NCI-H1092 treated with DMSO at 0.1 percent for 48 hours (cell line): ENCODE measurements around the gene TAB2.

ENCODE experiments used
- DNase-seq: peaks from one replicate; lab custom pipeline; 2025; lab: John Stamatoyannopoulos, UW

TAB2 gene

GRCh38 chr6:149372062-149372461, 54.5 kb downstream of the TAB2 start:
- DNase-seq, result no peak

DNA sequence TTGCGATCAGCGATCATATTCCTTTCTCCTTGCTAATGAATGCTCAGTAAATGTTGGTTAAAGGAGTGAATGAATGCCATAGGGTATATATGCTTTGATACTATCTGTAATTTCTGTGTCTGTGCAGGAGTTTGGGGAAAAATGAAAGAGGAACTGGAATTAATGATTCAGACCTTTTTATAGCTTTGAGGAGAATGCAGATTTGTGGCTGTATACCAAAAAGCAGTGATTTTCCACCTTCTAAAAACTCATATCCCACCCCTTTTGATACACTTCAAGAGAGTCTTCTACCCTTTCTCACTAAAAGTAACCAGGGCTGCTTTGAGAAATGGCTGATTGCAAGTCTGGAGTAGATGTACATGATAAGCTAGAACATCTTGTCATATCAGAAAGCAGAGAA, 56.0 kb downstream of the TAB2 start:
- DNase-seq, result no peak

DNA sequence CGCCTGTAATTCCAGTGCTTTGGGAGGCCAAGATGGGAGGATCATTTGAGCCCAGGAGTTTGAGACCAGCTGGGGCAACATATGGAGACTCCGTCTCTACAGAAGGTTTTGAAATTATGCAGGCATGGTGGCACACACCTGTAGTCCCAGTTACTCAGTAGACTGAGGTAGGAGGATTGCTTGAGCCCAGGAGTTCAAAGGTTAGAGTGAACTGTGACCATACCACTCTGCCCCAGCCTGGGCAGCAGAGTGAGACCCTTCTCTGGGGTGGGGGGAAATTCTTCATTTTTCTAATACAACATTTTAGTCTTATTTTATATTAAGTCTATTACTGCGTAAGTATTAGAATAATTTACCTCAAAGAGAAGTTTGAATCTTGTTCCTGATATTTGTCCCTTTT, 62.5 kb downstream of the TAB2 start:
- no peak for DNase-seq

- DNase-seq, result no peak
Observed at GRCh38 chr6:149380523-149380922, 63.0 kb downstream of the TAB2 start.

GRCh38 chr6:149383371-149383770, 65.9 kb downstream of the TAB2 start:
- DNase-seq, result no peak

GRCh38 chr6:149384464-149384863, 67.0 kb downstream of the TAB2 start:
- DNase-seq, result no peak

DNA sequence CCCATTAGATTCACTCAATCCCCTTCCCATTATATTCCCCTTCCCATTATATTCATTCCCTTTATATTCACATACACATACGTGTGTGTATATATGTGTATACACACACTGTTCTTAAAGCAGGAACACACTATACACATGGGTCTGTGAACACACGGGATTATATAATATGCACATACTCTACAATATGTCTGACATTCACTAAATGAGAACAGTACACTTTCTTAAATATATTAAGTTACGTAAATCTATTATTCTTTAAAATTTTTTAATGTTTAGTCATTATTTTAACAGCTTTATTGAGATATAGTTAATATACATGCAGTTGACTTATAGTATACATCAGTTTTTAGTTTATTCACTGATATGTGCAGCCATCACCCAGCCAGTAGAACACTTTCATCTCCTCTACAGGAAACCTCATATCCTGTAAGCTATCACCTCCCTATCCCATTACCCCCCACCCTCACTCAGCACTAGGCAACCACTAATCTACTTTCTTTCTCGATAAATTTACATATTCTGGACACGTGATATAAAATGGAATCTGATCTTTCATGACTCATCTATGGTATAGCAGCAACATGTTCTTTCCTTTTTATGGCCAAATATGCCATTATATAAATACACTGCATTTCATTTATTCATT, 68.6 kb downstream of the TAB2 start:
- DNase-seq, result no peak

GRCh38 chr6:149387779-149388512, 70.4 kb downstream of the TAB2 start:
- no peak for DNase-seq

GRCh38 chr6:149389509-149390297, 72.2 kb downstream of the TAB2 start:
- DNase-seq, result no peak

DNA sequence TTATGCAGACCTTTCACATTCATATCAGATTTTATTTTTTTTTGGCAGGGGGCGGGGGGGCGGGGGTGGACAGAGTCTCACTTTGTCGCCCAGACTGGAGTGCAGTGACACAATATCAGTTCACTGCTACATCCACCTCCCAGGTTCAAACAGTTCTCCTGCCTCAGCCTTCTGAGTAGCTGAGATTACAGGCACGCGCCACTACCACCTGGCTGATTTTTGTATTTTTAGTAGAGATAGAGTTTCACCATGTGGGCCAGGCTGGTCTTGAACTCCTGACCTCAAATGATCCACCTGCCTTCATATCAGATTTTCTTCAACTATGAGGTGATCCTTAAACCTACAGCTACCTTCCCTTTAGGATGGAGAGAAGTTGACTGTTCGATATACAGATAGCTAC, 74.6 kb downstream of the TAB2 start:
- no peak for DNase-seq

GRCh38 chr6:149392535-149392934, 75.0 kb downstream of the TAB2 start:
- no peak for DNase-seq

DNA sequence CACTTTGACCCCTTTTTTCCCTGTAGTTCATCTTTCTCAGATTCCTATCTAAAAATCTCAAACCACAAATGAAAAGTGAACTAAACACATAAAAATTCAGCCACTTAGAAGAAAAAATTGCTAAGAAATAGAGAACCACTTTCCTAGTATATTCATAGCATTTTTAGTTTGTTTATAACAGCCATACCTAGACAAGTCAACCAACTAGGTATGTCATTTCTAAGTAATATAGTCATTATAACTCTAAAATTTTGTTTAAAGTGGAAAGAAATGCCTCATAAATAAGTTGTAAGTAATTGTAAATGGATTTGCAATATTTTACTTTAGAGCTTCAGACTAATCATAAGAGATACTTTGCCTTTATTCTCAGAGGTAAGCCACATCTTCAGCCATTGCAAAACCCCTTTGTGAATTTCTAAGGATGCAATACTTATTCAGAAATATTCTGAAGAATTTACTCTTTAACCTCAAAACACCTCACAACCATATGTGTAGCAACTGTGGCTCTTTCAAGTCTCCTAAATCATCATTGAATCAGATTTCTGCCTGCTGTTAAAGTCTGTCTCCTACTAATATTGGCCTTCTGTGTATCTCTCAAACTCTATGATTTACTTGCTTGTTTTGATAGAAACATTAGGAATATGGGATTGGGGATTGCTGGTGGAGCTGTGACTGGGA, 75.6 kb downstream of the TAB2 start:
- no peak for DNase-seq

- no peak for DNase-seq
Observed at GRCh38 chr6:149395185-149395584, 77.7 kb downstream of the TAB2 start.

DNA sequence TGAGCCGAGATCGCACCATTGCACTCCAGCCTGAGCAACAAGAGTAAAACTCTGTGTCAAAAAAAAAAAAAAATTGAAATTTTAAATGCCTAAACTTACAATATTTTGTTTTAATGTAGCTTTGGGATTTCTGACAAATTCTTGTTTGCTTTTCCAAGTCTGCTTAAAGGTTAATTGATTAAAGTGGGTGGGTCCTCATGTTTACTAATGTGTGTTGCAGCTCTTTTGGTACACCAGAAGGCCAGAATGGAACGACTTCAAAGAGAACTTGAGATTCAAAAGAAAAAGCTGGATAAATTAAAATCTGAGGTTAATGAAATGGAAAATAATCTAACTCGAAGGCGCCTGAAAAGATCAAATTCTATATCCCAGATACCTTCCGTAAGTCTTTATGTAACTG, 79.9 kb downstream of the TAB2 start:
- DNase-seq, result no peak

GRCh38 chr6:149400050-149400449, 82.5 kb downstream of the TAB2 start, which contains the start of gene SUMO4:
TSS of gene SUMO4 (plus strand) at chr6:149400262. CDS start at chr6:149400392, 130 bp downstream.
- no peak for DNase-seq

DNA sequence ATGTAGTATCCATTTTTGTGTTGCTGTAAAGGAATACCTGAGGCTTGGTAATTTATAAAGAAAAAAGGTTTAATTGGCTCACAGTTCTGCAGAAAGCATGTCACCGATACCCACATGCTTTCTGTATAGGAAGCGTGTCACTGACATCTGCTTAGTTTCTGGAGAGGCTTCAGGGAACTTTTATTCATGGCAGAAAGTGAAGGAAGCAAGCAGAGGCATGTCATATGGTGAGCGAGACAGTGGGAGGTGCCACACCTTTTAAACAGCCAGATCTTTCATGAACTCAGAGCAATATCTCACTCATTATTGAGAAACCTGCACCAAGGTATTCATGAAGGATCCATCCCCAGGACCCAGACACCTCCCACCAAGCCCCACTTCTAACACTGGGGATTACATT, 86.0 kb downstream of the TAB2 start:
- DNase-seq, result no peak

DNA sequence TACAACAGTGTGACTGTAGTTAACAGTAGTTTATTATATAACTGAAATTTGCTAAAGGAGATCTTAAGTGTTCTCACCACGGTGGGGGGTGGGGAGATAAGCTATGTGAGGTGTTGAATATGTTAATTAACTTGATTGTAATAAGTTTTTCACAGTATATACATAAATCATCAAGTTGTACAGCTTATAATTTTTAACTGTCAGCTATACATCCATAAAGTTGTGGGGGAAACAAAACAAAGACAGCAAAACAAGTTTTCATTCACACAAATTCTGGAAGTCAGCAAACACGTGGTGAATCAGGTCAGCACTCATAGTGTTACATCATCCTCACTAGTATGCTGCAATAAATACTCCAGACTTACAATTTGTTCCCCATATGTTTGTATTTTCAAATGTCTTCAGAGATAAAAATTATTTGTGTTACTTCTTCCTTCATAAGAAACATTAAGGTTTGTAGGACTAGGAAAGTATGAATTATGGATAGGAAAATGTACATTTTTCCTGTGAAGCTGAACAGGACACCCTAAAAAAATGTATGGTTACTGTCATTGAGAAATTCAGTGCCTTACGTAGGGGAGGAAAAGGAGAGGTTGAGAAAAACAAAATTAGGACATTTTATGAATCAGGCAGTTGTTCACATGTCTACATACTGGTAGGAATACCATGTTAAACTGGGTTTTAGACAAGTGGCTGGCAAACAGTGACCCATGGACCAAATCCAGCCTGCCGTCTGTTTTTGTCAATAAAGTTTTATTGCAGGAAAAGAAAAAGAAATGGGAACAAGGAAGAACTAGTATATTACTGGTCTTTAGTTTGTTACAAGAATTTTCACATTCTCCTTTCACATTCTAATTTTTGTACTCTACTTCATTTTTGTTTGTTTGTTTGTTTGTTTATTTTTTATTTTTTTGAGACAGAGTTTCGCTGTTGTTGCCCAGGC, 88.6 kb downstream of the TAB2 start:
- no peak for DNase-seq

GRCh38 chr6:149409617-149410016, 92.1 kb downstream of the TAB2 start:
- DNase-seq, result no peak

GRCh38 chr6:149410557-149410956, 93.0 kb downstream of the TAB2 start:
- no peak for DNase-seq

GRCh38 chr6:149414009-149414408, 96.5 kb downstream of the TAB2 start:
- DNase-seq, result no peak

GRCh38 chr6:149414821-149415220, 97.3 kb downstream of the TAB2 start:
- DNase-seq, result no peak
